NCI-H748 (cell line): ENCODE data around the gene DNAJC4.

Experiments
- DNase-seq: peaks from one replicate; lab custom pipeline; 2025; ENCODE audit not compliant: unreplicated experiment; lab: John Stamatoyannopoulos, UW

DNAJC4 gene

GRCh38 chr11:64275031-64275800 lies 44.9 kb downstream of the DNAJC4 start:
- DNase-seq: no peak

GRCh38 chr11:64275841-64276240 lies 45.5 kb downstream of the DNAJC4 start:
- DNase-seq: no peak

GRCh38 chr11:64276653-64277431 lies 46.5 kb downstream of the DNAJC4 start:
- DNase-seq: no peak

- no peak for DNase-seq
Observed at GRCh38 chr11:64278576-64279190, 48.3 kb downstream of the DNAJC4 start.

GRCh38 chr11:64281957-64282770 lies 51.8 kb downstream of the DNAJC4 start:
- no peak for DNase-seq

- DNase-seq: no peak
Observed at GRCh38 chr11:64283092-64283491, 52.7 kb downstream of the DNAJC4 start.
